Measurements from ENCODE around the gene VDAC2.
"Not testable (repeated sequence)": the region's sequence is repeated elsewhere in the genome, so short reads cannot be mapped to it uniquely, and the experiment has no call there.

The VDAC2 gene

GRCh38 chr10:75210282-75211006 is at the start of gene VDAC2:
Gene VDAC2, plus strand, starts transcription at chr10:75210796. Its CDS starts 363 bp downstream, at chr10:75211159.
- peak; percentile 72 for DNase-seq

GRCh38 chr10:75165684-75166622 is 44.6 kb upstream of the VDAC2 start:
- DNase-seq = no peak

GRCh38 chr10:75166623-75166972 is 44.0 kb upstream of the VDAC2 start:
- no peak for DNase-seq

GRCh38 chr10:75168275-75168674 is 42.3 kb upstream of the VDAC2 start:
- DNase-seq = no peak

- no peak for DNase-seq
These were observed 40.4 kb upstream of the VDAC2 start for GRCh38 chr10:75170215-75170614.

GRCh38 chr10:75175046-75175445 is 35.5 kb upstream of the VDAC2 start:
- DNase-seq = no peak

- DNase-seq = no peak
These were observed 34.5 kb upstream of the VDAC2 start for GRCh38 chr10:75176046-75176445.

GRCh38 chr10:75176736-75177135 is 33.9 kb upstream of the VDAC2 start:
- DNase-seq = no peak

GRCh38 chr10:75179657-75180177 is 30.9 kb upstream of the VDAC2 start:
- no peak for DNase-seq

- DNase-seq = no peak
These were observed 30.0 kb upstream of the VDAC2 start for GRCh38 chr10:75180592-75180991.

GRCh38 chr10:75181073-75181472 is 29.5 kb upstream of the VDAC2 start:
- no peak for DNase-seq

GRCh38 chr10:75186310-75186709 is 24.3 kb upstream of the VDAC2 start:
- DNase-seq = no peak

- DNase-seq = no peak
These were observed 22.6 kb upstream of the VDAC2 start for GRCh38 chr10:75187961-75188426.

- DNase-seq = not testable (repeated sequence)
These were observed 22.1 kb upstream of the VDAC2 start for GRCh38 chr10:75188522-75188921.

- DNase-seq = no peak
These were observed 21.1 kb upstream of the VDAC2 start for GRCh38 chr10:75189266-75190096.

GRCh38 chr10:75191821-75192568 is 18.6 kb upstream of the VDAC2 start:
- DNase-seq = no peak

GRCh38 chr10:75194625-75195024 is 16.0 kb upstream of the VDAC2 start:
- not testable (repeated sequence) for DNase-seq

- no peak for DNase-seq
These were observed 15.4 kb upstream of the VDAC2 start for GRCh38 chr10:75195035-75195763.

- DNase-seq = no peak
These were observed 13.5 kb upstream of the VDAC2 start for GRCh38 chr10:75197066-75197465.

GRCh38 chr10:75197906-75198305 is 12.7 kb upstream of the VDAC2 start:
- DNase-seq = no peak

GRCh38 chr10:75199949-75200348 is 10.6 kb upstream of the VDAC2 start:
- not testable (repeated sequence) for DNase-seq
